Neural cell (in vitro differentiated cells): ENCODE measurements around the gene EP400. TPM values are rescaled to one million over a fixed set of nuclear protein-coding genes. Genes with fewer than 3 reads are reported as not detected.

ENCODE experiments used
- H2AFZ ChIP-seq: fragments of 200-600, 300-800 bp; sonication (generic), shearing (Covaris generic); 2 replicates; pipeline ENCODE4 v1.6.0; 2014; ENCODE audit warnings: low read depth, mild to moderate bottlenecking, antibody characterized with exemption, low read length, moderate library complexity
- H3F3A ChIP-seq: fragments of 200-600 bp; shearing (Covaris generic); 2 replicates; pipeline ENCODE4 v1.6.1; 2016; ENCODE audit warnings: mild to moderate bottlenecking, moderate library complexity, mixed read lengths, antibody characterized with exemption, low read length; ENCODE audit not compliant: insufficient read depth, poor library complexity, severe bottlenecking
- H3K27ac ChIP-seq: fragments of 200-600, 300-800 bp; sonication (generic), shearing (Covaris generic); 2 replicates; pipeline ENCODE4 v1.5.1; 2014; ENCODE audit warnings: mild to moderate bottlenecking, low read length, moderate library complexity
- H3K27me3 ChIP-seq: fragments of 300-800, 200-600 bp; sonication (generic), shearing (Covaris generic); 2 replicates; pipeline ENCODE4 v1.6.0; 2014; ENCODE audit warnings: mild to moderate bottlenecking, low read depth, low read length, moderate library complexity; ENCODE audit not compliant: insufficient read depth
- H3K36me3 ChIP-seq: fragments of 300-800, 200-600 bp; sonication (generic), shearing (Covaris generic); 2 replicates; pipeline ENCODE4 v1.5.1; 2014; ENCODE audit warnings: mild to moderate bottlenecking, antibody characterized with exemption, low read length, moderate library complexity; ENCODE audit not compliant: insufficient read depth
- H3K4me2 ChIP-seq: fragments of 300-800, 200-600 bp; sonication (generic), shearing (Covaris generic); 2 replicates; pipeline ENCODE4 v1.6.0; 2014; ENCODE audit warnings: mild to moderate bottlenecking, low read length
- H3K4me3 ChIP-seq: fragments of 300-800, 200-600 bp; sonication (generic), shearing (Covaris generic); 2 replicates; pipeline ENCODE4 v1.5.1; 2014; ENCODE audit warnings: mild to moderate bottlenecking, low read length, moderate library complexity
- H3K79me2 ChIP-seq: fragments of 200-600 bp; shearing (Covaris generic); replicated peaks from 2 replicates; pipeline ENCODE4 v1.6.0; 2014; ENCODE audit warnings: mild to moderate bottlenecking, low read length, moderate library complexity; ENCODE audit not compliant: insufficient read depth
- H3K9ac ChIP-seq: fragments of 300-800, 200-600 bp; sonication (generic), shearing (Covaris generic); 2 replicates; pipeline ENCODE4 v1.6.1; 2016; ENCODE audit warnings: mild to moderate bottlenecking, low read length, mixed read lengths
- H3K9me2 ChIP-seq: fragments of 200-600 bp; shearing (Covaris generic); 2 replicates; pipeline ENCODE4 v1.6.1; 2016; ENCODE audit warnings: mild to moderate bottlenecking, low read length, mixed read lengths; ENCODE audit not compliant: insufficient read depth
- H3K9me3 ChIP-seq: fragments of 200-600, 300-800 bp; sonication (generic), shearing (Covaris generic); 2 replicates; pipeline ENCODE4 v1.6.1; 2016; ENCODE audit warnings: mild to moderate bottlenecking, mixed run types, low read length, moderate library complexity, mixed read lengths
- H4K20me1 ChIP-seq: fragments of 200-600 bp; shearing (Covaris generic); 2 replicates; pipeline ENCODE4 v1.6.1; 2016; ENCODE audit warnings: mild to moderate bottlenecking, mixed run types; ENCODE audit not compliant: insufficient read depth
- EP300 ChIP-seq: fragments of 450-650 bp; conservative IDR thresholded peaks from 2 replicates; pipeline ENCODE4 v1.6.1; 2014; ENCODE audit warnings: antibody characterized with exemption, mild to moderate bottlenecking, moderate library complexity; ENCODE audit not compliant: poor library complexity, severe bottlenecking
- EZH2 ChIP-seq: fragments of 200-600, 300-800 bp; shearing (Covaris generic), sonication (generic); IDR thresholded peaks from 2 replicates; pipeline ENCODE4 v1.6.1; 2014; ENCODE audit warnings: antibody characterized with exemption, low read length, borderline replicate concordance, mild to moderate bottlenecking; ENCODE audit not compliant: insufficient read depth, poor library complexity, severe bottlenecking
- MXI1 ChIP-seq: fragments of 450-650 bp; conservative IDR thresholded peaks from 2 replicates; pipeline ENCODE4 v1.6.1; 2014; ENCODE audit warnings: antibody characterized with exemption, mild to moderate bottlenecking; ENCODE audit not compliant: poor library complexity, severe bottlenecking
- POLR2AphosphoS5 ChIP-seq: IDR thresholded peaks from 2 replicates; pipeline ENCODE4 v1.6.1; 2012
- RAD21 ChIP-seq: fragments of 450-650 bp; conservative IDR thresholded peaks from 2 replicates; pipeline ENCODE4 v1.6.1; 2014; ENCODE audit warnings: antibody characterized with exemption, mild to moderate bottlenecking, moderate library complexity
- REST ChIP-seq: IDR thresholded peaks from 2 replicates; pipeline ENCODE4 v1.6.1; 2012; ENCODE audit warnings: borderline replicate concordance
- SMC3 ChIP-seq: fragments of 450-650 bp; conservative IDR thresholded peaks from 2 replicates; pipeline ENCODE4 v1.6.1; 2014; ENCODE audit warnings: antibody characterized with exemption, mild to moderate bottlenecking, moderate library complexity; ENCODE audit not compliant: poor library complexity
- TAF1 ChIP-seq: IDR thresholded peaks from 2 replicates; pipeline ENCODE4 v1.6.1; 2012; ENCODE audit warnings: low read depth
- polyA plus RNA-seq: library from polyadenylated mRNA; depleted of rRNA; stranded (reverse); fragments of >200 nt; gene quantifications from 2 replicates; pipeline ENCODE4 v1.2.3, GENCODE V29; 2014
- TF ChIP-seq, protein P1 (sequence below): fragments of 450-650 bp; IDR thresholded peaks from 2 replicates; pipeline ENCODE4 v1.5.1; 2014; ENCODE audit warnings: antibody characterized with exemption, mild to moderate bottlenecking, moderate library complexity; ENCODE audit not compliant: poor library complexity, severe bottlenecking

The EP400 gene
- polyA plus RNA-seq, 1 donor from 2014 or later = 19.4 TPM

- Histone ChIP-seq H3K9me3 (no peaks in the 10 kb centered on the region), H3K27ac (no peak overlapping the region), H4K20me1 (no peaks in the 10 kb centered on the region), H3K4me2 (peak overlapping the region; percentile 46), H3K36me3 (no peaks in the 10 kb centered on the region), H3K9ac (peak overlapping the region; percentile 79), H2AFZ (peak overlapping the region; percentile 40), H3F3A (no peaks in the 10 kb centered on the region), H3K79me2 (no peaks in the 10 kb centered on the region), H3K4me3 (peak overlapping the region; percentile 87), H3K27me3 (no peaks in the 10 kb centered on the region), H3K9me2 (no peaks in the 10 kb centered on the region)
- TF ChIP-seq MXI1 (peak; percentile 89), EZH2 (no peak), POLR2AphosphoS5 (peak; percentile 96)
Observed at GRCh38 chr12:132083941-132084620, 134.3 kb downstream of the EP400 start.

DNA sequence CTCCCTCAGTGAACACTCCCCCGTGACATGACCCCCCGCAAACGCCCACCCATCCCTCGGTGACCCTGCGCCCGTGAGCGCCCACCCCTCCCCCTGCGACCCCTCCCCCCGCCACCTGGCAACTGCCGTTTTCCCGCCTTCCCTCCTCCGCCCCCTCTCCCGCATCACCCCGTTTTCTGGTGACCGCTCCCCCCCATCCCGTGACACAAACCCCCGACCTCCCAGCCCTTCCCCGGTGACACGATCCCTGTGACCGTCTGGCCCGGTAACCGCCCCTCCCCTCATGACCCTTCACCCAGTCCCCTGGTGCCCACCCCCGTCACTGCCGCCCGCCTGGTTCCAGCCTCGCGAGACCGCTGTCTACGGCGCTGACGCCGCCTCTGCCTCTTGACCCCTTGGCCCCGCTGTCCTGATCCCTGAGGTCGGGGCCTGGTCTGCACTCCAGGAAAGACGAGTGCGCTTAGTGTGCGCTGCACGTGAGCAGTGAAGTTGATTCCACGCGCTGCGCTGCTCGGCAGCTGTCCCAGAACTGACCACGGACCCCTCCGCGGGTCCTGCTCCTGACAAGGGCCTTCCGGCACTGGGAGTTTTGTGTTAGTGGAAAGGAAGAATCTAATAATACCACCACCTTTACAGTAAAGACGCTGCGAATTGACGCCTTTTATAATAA lies 135.0 kb downstream of the EP400 start:
- TF ChIP-seq EZH2 (no peak), EP300 (no peak), POLR2AphosphoS5 (no peak), REST (no peak), TAF1 (no peak), RAD21 (no peak), MXI1 (no peak), SMC3 (no peak)
- TF ChIP-seq, protein P1, sequence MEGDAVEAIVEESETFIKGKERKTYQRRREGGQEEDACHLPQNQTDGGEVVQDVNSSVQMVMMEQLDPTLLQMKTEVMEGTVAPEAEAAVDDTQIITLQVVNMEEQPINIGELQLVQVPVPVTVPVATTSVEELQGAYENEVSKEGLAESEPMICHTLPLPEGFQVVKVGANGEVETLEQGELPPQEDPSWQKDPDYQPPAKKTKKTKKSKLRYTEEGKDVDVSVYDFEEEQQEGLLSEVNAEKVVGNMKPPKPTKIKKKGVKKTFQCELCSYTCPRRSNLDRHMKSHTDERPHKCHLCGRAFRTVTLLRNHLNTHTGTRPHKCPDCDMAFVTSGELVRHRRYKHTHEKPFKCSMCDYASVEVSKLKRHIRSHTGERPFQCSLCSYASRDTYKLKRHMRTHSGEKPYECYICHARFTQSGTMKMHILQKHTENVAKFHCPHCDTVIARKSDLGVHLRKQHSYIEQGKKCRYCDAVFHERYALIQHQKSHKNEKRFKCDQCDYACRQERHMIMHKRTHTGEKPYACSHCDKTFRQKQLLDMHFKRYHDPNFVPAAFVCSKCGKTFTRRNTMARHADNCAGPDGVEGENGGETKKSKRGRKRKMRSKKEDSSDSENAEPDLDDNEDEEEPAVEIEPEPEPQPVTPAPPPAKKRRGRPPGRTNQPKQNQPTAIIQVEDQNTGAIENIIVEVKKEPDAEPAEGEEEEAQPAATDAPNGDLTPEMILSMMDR = no peak
- no peaks in the 10 kb centered on the region for H4K20me1 ChIP-seq
- peak overlapping the region; percentile 79 for H3K9ac ChIP-seq
- H3F3A ChIP-seq = no peaks in the 10 kb centered on the region
- no peaks in the 10 kb centered on the region for H3K9me3 ChIP-seq
- no peak overlapping the region for H3K27ac ChIP-seq
- H3K79me2 ChIP-seq = no peaks in the 10 kb centered on the region
- no peaks in the 10 kb centered on the region for H3K27me3 ChIP-seq
- peak overlapping the region; percentile 89 for H3K4me2 ChIP-seq
- no peaks in the 10 kb centered on the region for H3K36me3 ChIP-seq
- no peak overlapping the region for H2AFZ ChIP-seq
- no peaks in the 10 kb centered on the region for H3K9me2 ChIP-seq
- peak overlapping the region; percentile 87 for H3K4me3 ChIP-seq
